Neural progenitor cell (in vitro differentiated cells): ENCODE results near the gene COL20A1. TPM values are rescaled to one million over a fixed set of nuclear protein-coding genes. Genes with fewer than 3 reads are reported as not detected.

Source experiments
- DNase-seq: peaks from one replicate; pipeline ENCODE4 v3.0.0-alpha.2; 2016; ENCODE audit warnings: low spot score
- H2AFZ ChIP-seq: fragments of 200-600 bp; sonication (generic); replicated peaks from 2 replicates; pipeline ENCODE4 v1.6.1; 2016; ENCODE audit warnings: antibody characterized with exemption
- H3F3A ChIP-seq: fragments of 200-600 bp; sonication (generic); 2 replicates; pipeline ENCODE4 v1.6.1; 2016; ENCODE audit warnings: antibody characterized with exemption, low read depth
- H3K27ac ChIP-seq: fragments of 200-600 bp; sonication (generic); 2 replicates; pipeline ENCODE4 v1.5.1; 2016; ENCODE audit warnings: mild to moderate bottlenecking
- H3K27me3 ChIP-seq: fragments of 200-600 bp; sonication (generic); 2 replicates; pipeline ENCODE4 v1.6.1; 2016; ENCODE audit warnings: mild to moderate bottlenecking, moderate library complexity
- H3K36me3 ChIP-seq: fragments of 200-600 bp; sonication (generic); 2 replicates; pipeline ENCODE4 v1.5.1; 2016
- H3K4me1 ChIP-seq: fragments of 200-600 bp; sonication (generic); 2 replicates; pipeline ENCODE4 v1.6.1; 2016; ENCODE audit warnings: mixed run types
- H3K4me2 ChIP-seq: fragments of 200-600 bp; sonication (generic); 2 replicates; pipeline ENCODE4 v1.6.1; 2016
- H3K4me3 ChIP-seq: fragments of 200-600 bp; sonication (generic); 2 replicates; pipeline ENCODE4 v1.5.1; 2016
- H3K79me2 ChIP-seq: fragments of 200-600 bp; sonication (generic); 2 replicates; pipeline ENCODE4 v1.6.1; 2016; ENCODE audit warnings: low read depth
- H3K9ac ChIP-seq: fragments of 200-600 bp; sonication (generic); 2 replicates; pipeline ENCODE4 v1.6.1; 2016
- H3K9me3 ChIP-seq: fragments of 200-600 bp; sonication (generic); 2 replicates; pipeline ENCODE4 v1.5.1; 2016; ENCODE audit warnings: low read depth
- H4K20me1 ChIP-seq: fragments of 200-600 bp; sonication (generic); 2 replicates; pipeline ENCODE4 v1.6.1; 2016; ENCODE audit warnings: low read depth
- H3K27ac Mint-ChIP-seq: 3 replicates; pipeline ENCODE4 v1.8.0; 2021; ENCODE audit warnings: mixed read lengths
- H3K27me3 Mint-ChIP-seq: 2 replicates; pipeline ENCODE4 v1.8.0; 2022; ENCODE audit warnings: low read depth, mild to moderate bottlenecking, inconsistent platforms, moderate library complexity, mixed read lengths; ENCODE audit not compliant: insufficient read depth
- H3K36me3 Mint-ChIP-seq: 3 replicates; pipeline ENCODE4 v1.8.0; 2021; ENCODE audit warnings: mixed read lengths
- H3K4me1 Mint-ChIP-seq: 3 replicates; pipeline ENCODE4 v1.8.0; 2021; ENCODE audit warnings: mixed read lengths
- H3K4me3 Mint-ChIP-seq: 3 replicates; pipeline ENCODE4 v1.8.0; 2021; ENCODE audit warnings: mild to moderate bottlenecking, moderate library complexity, mixed read lengths
- H3K9me3 Mint-ChIP-seq: 3 replicates; pipeline ENCODE4 v1.8.0; 2020; ENCODE audit warnings: mixed read lengths
- EZH2 ChIP-seq: fragments of 200-600 bp; sonication (generic); IDR thresholded peaks from 2 replicates; pipeline ENCODE4 v1.6.1; 2017; ENCODE audit warnings: antibody characterized with exemption, mild to moderate bottlenecking, moderate library complexity
- EZH2phosphoT487 ChIP-seq: fragments of 200-600 bp; sonication (generic); IDR thresholded peaks from 2 replicates; pipeline ENCODE4 v1.6.1; 2017; ENCODE audit warnings: antibody characterized with exemption
- total RNA-seq: library from RNA; depleted of rRNA; stranded (reverse); fragments of >200 nt; gene quantifications from 2 replicates; pipeline ENCODE4 v1.2.3, GENCODE V29; 2015; ENCODE audit warnings: low replicate concordance
- TF ChIP-seq, protein P1 (sequence below): fragments of 200-600 bp; sonication (generic); IDR thresholded peaks from 2 replicates; pipeline ENCODE4 v1.5.1; 2017; ENCODE audit warnings: antibody characterized with exemption, mild to moderate bottlenecking

COL20A1 gene
- total RNA-seq, 1 donor from 2014 or later, result 0.37 TPM

GRCh38 chr20:63287697-63288580 is 5.0 kb upstream of the COL20A1 start:
- TF ChIP-seq EZH2phosphoT487, result no peak
- peaks cover 2% of the 10 kb centered on the region for H3K36me3 Mint-ChIP-seq

DNA sequence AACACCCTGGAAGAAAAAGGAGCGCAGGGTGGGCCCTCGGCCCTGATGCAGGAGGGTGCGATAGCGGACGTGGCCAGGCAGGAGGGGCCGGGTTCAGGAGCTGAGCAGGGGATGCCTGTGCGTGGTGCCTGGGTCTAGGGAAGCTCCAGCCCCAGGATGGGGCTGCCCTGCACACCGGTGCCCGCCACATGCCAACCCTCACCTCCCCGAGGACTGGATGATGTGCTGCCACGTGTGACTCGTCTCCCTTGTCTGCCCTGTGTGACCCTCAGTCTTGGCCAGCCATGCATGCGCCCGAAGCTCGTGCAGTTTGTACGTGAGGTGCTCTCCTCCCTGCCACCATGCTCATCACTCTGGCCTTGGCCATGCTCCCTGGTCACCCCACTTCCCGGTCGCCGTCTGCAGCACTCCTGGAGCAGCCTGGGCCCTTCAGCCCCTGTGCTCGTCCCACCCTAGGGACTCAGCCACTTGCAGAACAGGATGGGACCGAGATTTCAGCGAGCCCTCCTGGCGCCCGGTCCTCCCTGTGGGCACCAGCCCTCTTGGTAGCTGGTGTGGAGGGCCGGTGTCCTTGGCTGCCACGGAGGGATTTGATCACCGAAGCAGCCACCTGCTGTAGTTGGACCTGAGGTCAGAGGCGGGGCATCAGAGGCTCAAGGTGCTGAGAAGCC is 4.3 kb upstream of the COL20A1 start:
- Histone ChIP-seq H3K9me3 (no peaks in the 10 kb centered on the region), H4K20me1 (peaks cover 6% of the 10 kb centered on the region), H3K27me3 (no peaks in the 10 kb centered on the region), H3K4me1 (no peaks in the 10 kb centered on the region), H3K27ac (no peak overlapping the region), H3K4me2 (no peak overlapping the region), H3K36me3 (no peaks in the 10 kb centered on the region), H3K4me3 (no peak overlapping the region), H3K79me2 (no peaks in the 10 kb centered on the region), H3K9ac (no peak overlapping the region), H3F3A (no peaks in the 10 kb centered on the region), H2AFZ (no peak overlapping the region)
- Mint-ChIP-seq H3K4me1 (no peaks in the 10 kb centered on the region), H3K9me3 (no peaks in the 10 kb centered on the region), H3K27me3 (peaks cover 3% of the 10 kb centered on the region), H3K27ac (no peak overlapping the region), H3K4me3 (no peak overlapping the region), H3K36me3 (peaks cover 2% of the 10 kb centered on the region)
- TF ChIP-seq, protein P1, sequence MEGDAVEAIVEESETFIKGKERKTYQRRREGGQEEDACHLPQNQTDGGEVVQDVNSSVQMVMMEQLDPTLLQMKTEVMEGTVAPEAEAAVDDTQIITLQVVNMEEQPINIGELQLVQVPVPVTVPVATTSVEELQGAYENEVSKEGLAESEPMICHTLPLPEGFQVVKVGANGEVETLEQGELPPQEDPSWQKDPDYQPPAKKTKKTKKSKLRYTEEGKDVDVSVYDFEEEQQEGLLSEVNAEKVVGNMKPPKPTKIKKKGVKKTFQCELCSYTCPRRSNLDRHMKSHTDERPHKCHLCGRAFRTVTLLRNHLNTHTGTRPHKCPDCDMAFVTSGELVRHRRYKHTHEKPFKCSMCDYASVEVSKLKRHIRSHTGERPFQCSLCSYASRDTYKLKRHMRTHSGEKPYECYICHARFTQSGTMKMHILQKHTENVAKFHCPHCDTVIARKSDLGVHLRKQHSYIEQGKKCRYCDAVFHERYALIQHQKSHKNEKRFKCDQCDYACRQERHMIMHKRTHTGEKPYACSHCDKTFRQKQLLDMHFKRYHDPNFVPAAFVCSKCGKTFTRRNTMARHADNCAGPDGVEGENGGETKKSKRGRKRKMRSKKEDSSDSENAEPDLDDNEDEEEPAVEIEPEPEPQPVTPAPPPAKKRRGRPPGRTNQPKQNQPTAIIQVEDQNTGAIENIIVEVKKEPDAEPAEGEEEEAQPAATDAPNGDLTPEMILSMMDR, result no peak
- TF ChIP-seq EZH2phosphoT487 (no peak), EZH2 (no peak)
- no peak for DNase-seq

More at GRCh38 chr20:63287697-63288580, 5.0 kb upstream of the COL20A1 start:
- no peaks in the 10 kb centered on the region for H3K36me3 ChIP-seq
- Mint-ChIP-seq H3K27me3 (peaks cover 3% of the 10 kb centered on the region), H3K4me3 (no peak overlapping the region), H3K9me3 (no peaks in the 10 kb centered on the region), H3K27ac (no peak overlapping the region), H3K4me1 (no peaks in the 10 kb centered on the region)
- no peak overlapping the region for H3K4me3 ChIP-seq
- H3K27ac ChIP-seq, result no peak overlapping the region
- no peak overlapping the region for H3K4me2 ChIP-seq
- H3K27me3 ChIP-seq, result no peaks in the 10 kb centered on the region
- no peak overlapping the region for H3K9ac ChIP-seq
- H4K20me1 ChIP-seq, result peaks cover 6% of the 10 kb centered on the region
- H3F3A ChIP-seq, result no peaks in the 10 kb centered on the region
- DNase-seq, result no peak
- H3K9me3 ChIP-seq, result no peaks in the 10 kb centered on the region
- H3K4me1 ChIP-seq, result no peaks in the 10 kb centered on the region
- H3K79me2 ChIP-seq, result no peaks in the 10 kb centered on the region
- no peak overlapping the region for H2AFZ ChIP-seq

DNA sequence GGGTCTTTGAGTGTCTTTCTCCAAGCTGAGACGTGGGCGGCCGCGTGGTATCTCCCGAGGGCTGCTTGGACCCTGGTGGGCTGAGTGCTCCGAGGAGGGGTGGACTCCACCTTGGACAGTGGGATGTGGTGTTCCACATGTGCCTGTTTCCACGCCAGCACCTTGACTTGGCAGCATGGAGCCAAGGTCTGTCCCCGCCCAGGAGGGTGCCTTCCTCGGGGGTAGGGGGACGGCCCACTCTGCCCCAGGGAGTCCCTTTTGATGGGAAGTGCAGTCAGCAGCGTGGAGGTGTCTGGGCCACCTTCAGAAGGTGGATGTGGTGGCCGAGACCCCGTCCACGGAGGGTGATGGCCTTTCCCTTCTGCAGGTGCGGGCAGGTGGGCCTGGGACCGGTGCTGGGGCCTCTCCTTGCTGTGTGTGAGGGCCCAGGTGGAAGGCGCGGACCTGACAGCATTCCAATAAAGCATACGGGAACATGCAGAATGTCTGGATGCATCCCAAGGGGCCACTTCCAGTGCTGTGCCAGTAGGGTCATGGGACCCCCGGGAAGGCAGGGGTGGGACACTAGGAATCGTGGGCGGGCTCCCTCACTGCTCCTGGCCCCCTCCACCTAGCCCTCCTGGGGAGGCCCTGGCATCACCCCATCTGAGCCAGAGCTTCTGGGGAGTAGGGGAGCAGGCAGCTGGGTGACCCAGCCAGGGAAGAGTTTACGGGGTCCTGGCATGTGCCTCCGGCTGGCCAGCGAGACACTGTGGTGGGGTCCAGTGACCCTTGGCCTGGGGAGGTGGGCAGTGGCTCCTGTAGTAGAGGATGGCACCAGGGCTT is 3.5 kb upstream of the COL20A1 start:
- H3K4me1 ChIP-seq, result no peaks in the 10 kb centered on the region
- Mint-ChIP-seq H3K9me3 (no peaks in the 10 kb centered on the region), H3K27me3 (peaks cover 3% of the 10 kb centered on the region), H3K27ac (no peak overlapping the region), H3K4me1 (no peaks in the 10 kb centered on the region), H3K4me3 (no peak overlapping the region), H3K36me3 (peaks cover 2% of the 10 kb centered on the region)
- H3K36me3 ChIP-seq, result no peaks in the 10 kb centered on the region
- H2AFZ ChIP-seq, result no peak overlapping the region
- no peaks in the 10 kb centered on the region for H3F3A ChIP-seq
- no peak overlapping the region for H3K27ac ChIP-seq
- TF ChIP-seq EZH2phosphoT487, result no peak
- TF ChIP-seq, protein P1, result no peak
- H3K9ac ChIP-seq, result no peak overlapping the region
- H3K4me3 ChIP-seq, result no peak overlapping the region
- no peaks in the 10 kb centered on the region for H3K27me3 ChIP-seq
- H3K9me3 ChIP-seq, result no peaks in the 10 kb centered on the region
- no peak overlapping the region for H3K4me2 ChIP-seq
- DNase-seq, result no peak
- H3K79me2 ChIP-seq, result no peaks in the 10 kb centered on the region
- peaks cover 6% of the 10 kb centered on the region for H4K20me1 ChIP-seq
